Measurements from ENCODE around the gene PRAF2. TPM values are rescaled to one million over a fixed set of nuclear protein-coding genes. Genes with fewer than 3 reads are reported as not detected.

PRAF2 gene
- total and polyA plus RNA-seq, 5 experiments from 2014 or later, result 22.9 to 52.9 (median 39.0) TPM

GRCh38 chrX:49102190-49102589 lies 28.4 kb upstream of the PRAF2 start:
- peak overlapping the region in 5 of 10 donors; percentile 25 to 93 (median 80) for H3K27ac Mint-ChIP-seq
- H3K4me1 Mint-ChIP-seq, result peaks cover 0 to 14% (median 8%) of the 10 kb centered on the region in 4 donors
- DNase-seq, result no peak
- no peaks in the 10 kb centered on the region for H3K27me3 Mint-ChIP-seq
- POLR2A ChIA-PET, result interaction anchor here (1.4 to 3.3 kb wide), 2 partner anchors 22 to 651 kb away, joined by 4 to 27 read pairs; partner anchors contain the start of gene WDR45
- peaks cover 0 to 2% (median 0%) of the 10 kb centered on the region in 3 donors for H3K36me3 Mint-ChIP-seq
- ATAC-seq, result no peak
- H3K9me3 Mint-ChIP-seq, result no peaks in the 10 kb centered on the region
- peak overlapping the region; percentile 58 to 92 (median 88) for H3K4me3 Mint-ChIP-seq

- H3K27me3 Mint-ChIP-seq, result no peaks in the 10 kb centered on the region
- ATAC-seq (no peak), DNase-seq (no peak)
- H3K9me3 Mint-ChIP-seq, result no peaks in the 10 kb centered on the region
- H3K4me3 Mint-ChIP-seq, result peak overlapping the region; percentile 83 to 92 (median 89)
- H3K4me1 Mint-ChIP-seq, result peaks cover 0 to 14% (median 8%) of the 10 kb centered on the region in 4 donors
- POLR2A ChIA-PET, result interaction anchor here (1.0 to 3.3 kb wide), 3 partner anchors 22 to 652 kb away, joined by 4 to 27 read pairs (median 4); partner anchors contain the start of gene WDR45
- H3K27ac Mint-ChIP-seq, result peak overlapping the region in 8 of 10 donors; percentile 41 to 96 (median 89)
- H3K36me3 Mint-ChIP-seq, result peaks cover 0 to 2% (median 0%) of the 10 kb centered on the region in 3 donors
Measured at GRCh38 chrX:49101629-49101984, 27.8 kb upstream of the PRAF2 start.

- H3K9me3 Mint-ChIP-seq, result peaks cover 0 to 1% (median 0%) of the 10 kb centered on the region in 9 donors
- ATAC-seq (peak; percentile 94 to 95), DNase-seq (peak; percentile 77 to 93 (median 84))
- peaks cover 0 to 13% (median 8%) of the 10 kb centered on the region in 4 donors for H3K4me1 Mint-ChIP-seq
- POLR2A ChIA-PET, result interaction anchor here (0.7 to 3.3 kb wide), 8 partner anchors 10 to 653 kb away, joined by 3 to 27 read pairs (median 4); partner anchors contain the start of genes GRIPAP1 and WDR45
- H3K36me3 Mint-ChIP-seq, result peaks cover 0 to 2% (median 0%) of the 10 kb centered on the region in 3 donors
- H3K27me3 Mint-ChIP-seq, result no peaks in the 10 kb centered on the region
- peak overlapping the region; percentile 61 to 96 (median 94) for H3K27ac Mint-ChIP-seq
- peak overlapping the region; percentile 83 to 92 (median 89) for H3K4me3 Mint-ChIP-seq
Measured at GRCh38 chrX:49100704-49101628, 27.2 kb upstream of the PRAF2 start.

GRCh38 chrX:49096419-49096818 lies 22.6 kb upstream of the PRAF2 start:
- Mint-ChIP-seq H3K27me3 (no peaks in the 10 kb centered on the region), H3K27ac (no peak overlapping the region), H3K4me3 (no peak overlapping the region), H3K36me3 (no peaks in the 10 kb centered on the region), H3K9me3 (peaks cover 0 to 1% (median 0%) of the 10 kb centered on the region in 9 donors), H3K4me1 (peaks cover 0 to 11% (median 5%) of the 10 kb centered on the region in 4 donors)
- POLR2A ChIA-PET, result interaction anchor here (0.5 to 1.2 kb wide), 2 partner anchors 13 to 16 kb away, joined by 6 read pairs; no protein-coding TSS in a partner anchor
- DNase-seq, result no peak
- no peak for ATAC-seq

GRCh38 chrX:49089553-49089952 lies 15.8 kb upstream of the PRAF2 start:
- H3K36me3 Mint-ChIP-seq, result no peaks in the 10 kb centered on the region
- POLR2A ChIA-PET, result interaction anchor here (1.0 kb wide), 1 partner anchor 10 kb away, joined by 3 read pairs; the partner anchor contains the start of gene WDR45
- ATAC-seq (no peak), DNase-seq (no peak)
- H3K4me3 Mint-ChIP-seq, result no peak overlapping the region
- H3K27ac Mint-ChIP-seq, result no peak overlapping the region
- no peaks in the 10 kb centered on the region for H3K4me1 Mint-ChIP-seq
- H3K9me3 Mint-ChIP-seq, result no peaks in the 10 kb centered on the region
- H3K27me3 Mint-ChIP-seq, result no peaks in the 10 kb centered on the region

GRCh38 chrX:49082271-49082871 lies 8.6 kb upstream of the PRAF2 start:
- DNase-seq, result no peak
- POLR2A ChIA-PET, result no interaction called here
- Mint-ChIP-seq H3K27me3 (no peaks in the 10 kb centered on the region), H3K27ac (peak overlapping the region in 3 of 10 donors; percentile 3 to 55 (median 18)), H3K4me3 (peak overlapping the region in 2 of 10 donors; percentile 14 to 21), H3K4me1 (peaks cover 10 to 13% (median 11%) of the 10 kb centered on the region in 4 donors), H3K36me3 (peaks cover 0 to 4% (median 0%) of the 10 kb centered on the region in 3 donors), H3K9me3 (peaks cover 0 to 3% (median 0%) of the 10 kb centered on the region in 9 donors)
- ATAC-seq, result no peak

GRCh38 chrX:49079489-49080428 lies 6.0 kb upstream of the PRAF2 start, which contains the start of gene WDR45:
WDR45 (minus strand) TSS chrX:49079887; CDS start chrX:49078095, 1,792 bp downstream.
- Mint-ChIP-seq H3K9me3 (peaks cover 0 to 3% (median 0%) of the 10 kb centered on the region in 9 donors), H3K4me3 (peak within 1 kb of the TSS; percentile 88 to 97 (median 92))

GRCh38 chrX:49077941-49078340 lies 4.1 kb upstream of the PRAF2 start:
- peaks cover 14 to 25% (median 23%) of the 10 kb centered on the region in 4 donors for H3K4me1 Mint-ChIP-seq
- no peak for ATAC-seq
- H3K9me3 Mint-ChIP-seq, result peaks cover 0 to 2% (median 0%) of the 10 kb centered on the region in 9 donors
- H3K27me3 Mint-ChIP-seq, result no peaks in the 10 kb centered on the region
- POLR2A ChIA-PET, result interaction anchor here (0.5 to 1.0 kb wide), 2 partner anchors 8 to 280 kb away, joined by 3 read pairs; no protein-coding TSS in a partner anchor
- peak overlapping the region in 4 of 10 donors; percentile 22 to 66 (median 45) for H3K27ac Mint-ChIP-seq
- peaks cover 0 to 12% (median 0%) of the 10 kb centered on the region in 3 donors for H3K36me3 Mint-ChIP-seq
- no peak for DNase-seq
- H3K4me3 Mint-ChIP-seq, result peak overlapping the region in 1 of 10 donors; percentile 10

More at GRCh38 chrX:49079489-49080428, 6.0 kb upstream of the PRAF2 start, which contains the start of gene WDR45:
- ATAC-seq, result peak; percentile 83 to 84
- POLR2A ChIA-PET, result interaction anchor here (0.6 to 3.0 kb wide), 16 partner anchors 9 to 343 kb away, joined by 3 to 27 read pairs (median 4); partner anchors contain the start of genes GPKOW, GRIPAP1, OTUD5 and TFE3
- Mint-ChIP-seq H3K36me3 (peaks cover 0 to 12% (median 0%) of the 10 kb centered on the region in 3 donors), H3K27me3 (no peaks in the 10 kb centered on the region), H3K4me1 (peaks cover 10 to 13% (median 11%) of the 10 kb centered on the region in 4 donors), H3K27ac (peak within 1 kb of the TSS; percentile 95 to 100 (median 98))
- peak; percentile 47 to 86 (median 66) for DNase-seq

GRCh38 chrX:49075347-49075746 lies 1.5 kb upstream of the PRAF2 start:
- no peaks in the 10 kb centered on the region for H3K27me3 Mint-ChIP-seq
- no peak for ATAC-seq

GRCh38 chrX:49072712-49073095 lies 1.1 kb downstream of the PRAF2 start:
- peaks cover 9 to 23% (median 18%) of the 10 kb centered on the region in 4 donors for H3K4me1 Mint-ChIP-seq
- DNase-seq (no peak), ATAC-seq (no peak)
- POLR2A ChIA-PET, result interaction anchor here (1.0 kb wide), 1 partner anchor 17 kb away, joined by 3 read pairs; no protein-coding TSS in a partner anchor
- peaks cover 0 to 14% (median 0%) of the 10 kb centered on the region in 3 donors for H3K36me3 Mint-ChIP-seq
- peak overlapping the region; percentile 80 to 91 (median 84) for H3K4me3 Mint-ChIP-seq
- peak overlapping the region in 9 of 10 donors; percentile 53 to 97 (median 91) for H3K27ac Mint-ChIP-seq
- H3K27me3 Mint-ChIP-seq, result no peaks in the 10 kb centered on the region
- H3K9me3 Mint-ChIP-seq, result no peaks in the 10 kb centered on the region

More at GRCh38 chrX:49075347-49075746, 1.5 kb upstream of the PRAF2 start:
- POLR2A ChIA-PET, result interaction anchor here (1.6 kb wide), 1 partner anchor 115 kb away, joined by 3 read pairs; no protein-coding TSS in a partner anchor
- no peak for DNase-seq
- peaks cover 0 to 2% (median 0%) of the 10 kb centered on the region in 9 donors for H3K9me3 Mint-ChIP-seq
- peak overlapping the region in 2 of 10 donors; percentile 63 to 66 for H3K27ac Mint-ChIP-seq
- H3K4me1 Mint-ChIP-seq, result peaks cover 19 to 35% (median 30%) of the 10 kb centered on the region in 4 donors
- H3K36me3 Mint-ChIP-seq, result peaks cover 0 to 17% (median 0%) of the 10 kb centered on the region in 3 donors
- H3K4me3 Mint-ChIP-seq, result no peak overlapping the region
